ENCODE measurements around the gene CNPY4.
"Not testable (repeated sequence)": the region's sequence is repeated elsewhere in the genome, so short reads cannot be mapped to it uniquely, and the experiment has no call there.

Gene CNPY4

DNA sequence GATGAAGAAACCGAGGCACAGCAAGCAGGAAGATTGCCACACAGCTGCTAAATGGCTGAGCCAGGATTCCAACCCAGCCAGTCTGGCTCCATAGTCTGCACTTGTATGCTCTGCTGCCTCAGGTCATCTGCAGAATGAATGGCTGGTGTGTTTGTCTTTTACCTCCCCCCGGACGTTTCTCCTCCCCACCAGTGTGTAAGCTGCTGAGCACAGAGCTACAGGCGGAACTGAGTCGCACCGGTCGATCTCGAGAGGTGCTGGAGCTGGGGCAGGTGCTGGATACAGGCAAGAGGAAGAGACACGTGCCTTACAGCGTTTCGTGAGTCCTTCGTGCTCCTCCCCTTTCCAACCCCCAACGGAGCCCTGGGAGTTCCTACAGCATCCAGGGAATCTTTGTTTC is 2.6 kb downstream of the CNPY4 start:
- DNase-seq: no peak

DNA sequence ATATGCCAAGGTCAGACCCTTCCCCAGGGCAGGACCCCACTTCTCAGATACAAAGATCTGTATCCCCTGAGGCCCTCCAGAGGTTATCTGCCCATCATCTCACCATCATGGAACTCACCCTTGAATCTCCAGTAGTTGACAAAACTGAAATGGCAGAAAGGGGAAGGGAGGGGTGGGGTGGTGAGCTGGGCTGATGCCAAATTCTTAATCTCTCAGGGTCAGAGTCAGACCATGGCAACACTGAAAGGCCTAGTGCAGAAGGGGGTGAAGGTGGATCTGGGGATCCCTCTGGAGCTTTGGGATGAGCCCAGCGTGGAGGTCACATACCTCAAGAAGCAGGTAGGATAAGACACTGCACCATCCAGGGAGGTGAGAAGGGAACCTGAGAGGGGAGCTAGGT is 3.1 kb downstream of the CNPY4 start:
- peak; percentile 90 for DNase-seq

GRCh38 chr7:100124301-100125230 is 5.1 kb downstream of the CNPY4 start:
- peak; percentile 51 for DNase-seq

GRCh38 chr7:100126239-100126930 is 7.0 kb downstream of the CNPY4 start:
- DNase-seq: no peak

DNA sequence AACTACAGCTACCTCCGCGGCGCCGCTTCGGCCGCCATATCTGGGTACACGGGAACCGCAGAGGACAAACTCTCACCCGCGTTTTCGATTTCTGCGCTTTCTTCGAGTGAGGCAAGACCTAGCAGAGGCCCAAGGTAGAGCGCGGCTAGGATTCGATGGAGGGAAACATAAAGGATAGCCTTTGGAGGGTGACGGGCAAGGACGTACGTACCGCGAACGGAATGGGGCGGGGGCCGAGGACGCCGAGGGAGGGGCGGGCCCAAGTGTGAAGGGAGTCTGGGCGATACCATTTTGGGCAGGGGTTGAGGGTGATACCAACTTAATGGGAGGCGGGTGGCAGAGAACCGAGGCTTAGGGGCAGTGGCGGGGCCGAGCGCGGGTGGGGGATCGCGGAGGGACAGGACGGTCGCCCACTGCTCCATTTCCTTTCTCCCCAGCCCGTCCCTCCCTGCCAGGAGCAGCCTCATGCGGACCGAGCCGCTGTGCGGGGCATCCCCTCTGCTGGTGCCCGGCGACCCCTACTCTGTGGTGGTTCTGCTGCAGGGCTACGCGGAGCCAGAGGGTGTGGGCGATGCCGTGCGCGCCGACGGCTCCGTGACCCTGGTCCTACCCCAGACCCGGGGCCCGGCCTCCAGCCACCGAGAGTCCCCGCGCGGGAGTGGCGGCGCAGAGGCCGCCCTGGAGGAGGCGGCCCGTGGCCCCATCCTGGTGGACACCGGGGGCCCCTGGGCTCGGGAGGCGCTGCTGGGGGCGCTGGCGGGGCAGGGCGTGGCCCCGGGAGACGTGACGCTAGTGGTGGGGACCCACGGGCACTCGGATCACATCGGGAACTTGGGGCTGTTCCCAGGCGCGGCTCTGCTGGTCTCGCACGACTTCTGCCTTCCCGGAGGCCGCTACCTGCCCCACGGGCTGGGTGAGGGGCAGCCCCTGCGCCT is 7.8 kb downstream of the CNPY4 start, which contains the start of gene MBLAC1:
Gene MBLAC1 (plus strand): TSS at position 37 of the 935 bp plus-strand sequence. CDS start 429 bp downstream, at position 466.
- peak; percentile 96 for DNase-seq

GRCh38 chr7:100127866-100128636 is 8.6 kb downstream of the CNPY4 start:
- DNase-seq: peak; percentile 69

DNA sequence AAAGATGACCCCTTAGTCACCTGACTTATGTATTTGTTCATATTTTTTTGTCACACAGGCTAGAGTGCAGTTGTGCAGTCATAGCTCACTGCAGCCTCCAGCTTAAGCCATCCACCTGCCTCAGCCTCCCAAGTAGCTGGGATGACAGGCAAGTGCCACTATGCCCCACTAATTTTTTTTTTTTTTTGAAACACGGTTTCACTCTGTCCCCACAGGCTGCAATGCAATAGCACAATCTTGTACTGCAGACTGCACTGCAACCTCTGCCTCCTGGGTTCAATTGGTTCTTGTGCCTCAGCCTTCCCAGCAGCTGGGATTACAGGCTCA is 9.2 kb downstream of the CNPY4 start:
- DNase-seq: no peak

DNA sequence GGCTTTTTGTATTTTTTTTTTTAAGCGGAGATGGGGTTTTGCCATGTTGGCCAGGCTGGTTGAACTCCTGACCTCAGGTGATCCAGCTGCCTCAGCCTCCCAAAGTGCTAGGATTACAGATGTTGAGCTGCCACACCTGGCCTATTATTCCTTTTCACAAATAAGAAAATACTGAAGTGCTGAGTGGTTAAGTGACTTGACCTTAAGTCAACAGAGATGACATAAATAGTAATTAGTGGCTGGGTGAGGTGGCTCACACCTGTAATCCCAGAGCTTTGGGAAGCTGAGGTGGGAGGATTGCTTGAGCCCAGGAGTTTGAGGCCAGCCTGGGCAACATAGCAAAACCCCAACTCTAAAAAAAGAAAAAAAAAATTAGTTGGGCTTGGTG is 10.8 kb downstream of the CNPY4 start:
- DNase-seq: not testable (repeated sequence)

DNA sequence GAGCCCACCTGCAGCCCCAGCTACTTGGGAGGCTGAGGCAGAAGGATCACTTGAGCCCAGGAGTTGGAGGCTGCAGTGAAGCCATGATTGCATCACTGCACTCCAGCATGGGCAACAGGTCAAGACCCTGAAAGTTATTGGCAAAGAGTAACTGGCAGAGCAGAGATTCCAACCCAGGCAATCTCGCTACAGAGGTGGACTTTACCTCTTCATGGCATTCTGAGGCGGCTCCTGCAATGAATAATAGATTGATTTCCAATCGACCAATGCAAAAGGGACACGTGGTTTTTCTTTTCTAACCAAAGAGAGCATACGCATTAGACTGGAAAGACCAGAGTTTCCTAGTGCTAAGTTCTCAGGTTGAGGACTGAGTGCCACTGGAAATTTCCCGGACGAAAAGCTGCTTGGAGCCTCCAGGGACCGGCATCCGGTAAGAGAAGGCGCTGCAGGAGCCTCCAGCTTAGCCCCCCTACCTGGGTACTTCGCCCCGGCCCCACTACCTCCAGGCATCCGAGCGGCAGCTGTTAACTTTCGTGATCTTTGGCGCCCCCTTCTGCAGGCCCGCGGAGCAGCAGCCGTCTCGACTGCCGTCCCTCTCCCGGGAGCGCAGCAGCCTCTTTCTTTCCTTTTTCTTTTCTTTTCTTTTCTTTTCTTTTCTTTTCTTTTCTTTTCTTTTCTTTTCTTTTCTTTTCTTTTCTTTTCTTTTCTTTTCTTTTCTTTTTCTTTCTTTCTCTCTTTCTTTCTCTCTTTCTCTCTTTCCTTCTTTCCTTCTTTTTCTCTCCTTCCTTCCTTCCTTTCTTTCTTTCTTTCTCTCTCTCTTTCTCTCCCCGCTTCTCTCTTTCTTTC is 11.4 kb downstream of the CNPY4 start:
- peak; percentile 85 for DNase-seq

DNA sequence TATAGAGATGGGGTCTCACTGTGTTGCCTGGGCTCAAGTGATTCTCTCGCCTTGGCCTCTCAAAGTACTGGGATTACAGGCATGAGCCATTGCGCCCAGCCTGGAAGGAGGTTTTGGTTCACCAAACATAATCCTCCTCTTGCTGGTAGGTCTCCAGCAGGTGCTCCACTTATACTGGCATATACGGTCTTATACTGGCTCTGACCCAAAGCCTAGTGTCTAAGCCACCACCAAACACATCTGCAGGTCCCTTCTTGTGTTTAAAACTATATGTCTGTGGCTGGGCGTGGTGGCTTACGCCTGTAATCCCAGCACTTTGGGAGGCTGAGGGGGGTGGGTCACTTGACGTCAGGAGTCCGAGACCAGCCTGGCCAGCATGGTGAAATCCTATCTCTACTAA is 12.7 kb downstream of the CNPY4 start:
- no peak for DNase-seq

GRCh38 chr7:100132697-100133151 is 13.3 kb downstream of the CNPY4 start:
- peak; percentile 84 for DNase-seq

GRCh38 chr7:100137851-100138760 is 18.7 kb downstream of the CNPY4 start:
- DNase-seq: no peak

DNA sequence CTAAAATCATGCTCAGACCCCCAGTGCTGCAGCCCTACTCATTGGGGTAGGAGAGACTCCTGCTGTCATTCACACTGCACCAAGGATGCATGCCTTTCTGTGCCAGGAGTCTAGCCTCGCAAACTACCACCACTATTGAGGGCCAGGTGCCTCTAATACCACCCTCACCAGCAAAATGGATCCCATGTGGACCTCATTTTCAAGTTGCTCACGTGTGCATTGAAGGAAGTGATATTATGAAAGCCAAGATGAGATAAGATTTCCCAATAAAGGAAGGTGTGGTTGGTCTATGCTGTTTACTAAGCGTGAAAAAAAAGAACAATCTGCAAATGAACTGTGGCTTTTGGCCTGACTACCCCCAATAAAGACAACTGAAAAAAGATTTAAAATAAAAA is 22.1 kb downstream of the CNPY4 start:
- DNase-seq: peak; percentile 60

GRCh38 chr7:100142461-100142860 is 23.0 kb downstream of the CNPY4 start:
- DNase-seq: no peak

DNA sequence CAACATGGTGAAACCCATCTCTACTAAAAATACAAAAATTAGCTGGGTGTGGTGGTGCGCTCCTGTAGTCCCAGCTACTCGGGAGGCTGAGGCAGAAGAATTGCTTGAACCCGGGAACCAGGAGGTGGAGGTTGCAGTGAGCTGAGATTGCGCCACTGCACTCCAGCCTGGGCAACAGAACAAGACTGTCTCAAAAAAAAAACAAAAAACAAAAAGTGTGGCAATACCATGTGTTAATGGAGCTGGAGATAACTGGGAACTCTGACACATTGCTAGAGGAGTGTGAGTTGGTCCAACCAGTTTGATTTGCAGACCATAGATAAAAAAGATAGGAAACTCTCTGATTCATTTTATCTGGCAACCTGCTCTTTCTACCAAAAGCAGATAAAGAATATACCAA is 26.9 kb downstream of the CNPY4 start:
- peak; percentile 68 for DNase-seq

GRCh38 chr7:100147278-100147677 is 27.8 kb downstream of the CNPY4 start:
- DNase-seq: no peak

DNA sequence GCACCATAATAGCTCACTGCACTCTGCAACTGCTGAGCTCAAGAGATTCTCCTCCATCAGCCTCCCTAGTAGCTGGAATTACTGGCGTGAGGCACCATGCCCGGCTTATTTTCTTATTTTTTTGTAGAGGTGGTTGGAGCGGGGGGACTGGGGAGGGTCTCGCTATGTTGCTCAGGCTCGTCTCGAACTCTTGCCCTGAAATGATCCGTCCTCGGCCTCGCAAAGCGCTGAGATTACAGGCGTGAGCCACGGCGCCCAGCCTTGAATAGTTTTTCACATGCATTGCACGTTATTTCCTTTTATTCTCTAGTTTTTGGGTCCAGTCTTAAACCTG is 28.8 kb downstream of the CNPY4 start:
- DNase-seq: no peak

- peak; percentile 100 for DNase-seq
These were observed 29.3 kb downstream of the CNPY4 start, which contains the start of gene LAMTOR4 for GRCh38 chr7:100148559-100149328. Gene LAMTOR4, plus strand, starts transcription at chr7:100148918. Its CDS starts 55 bp downstream, at chr7:100148973.

DNA sequence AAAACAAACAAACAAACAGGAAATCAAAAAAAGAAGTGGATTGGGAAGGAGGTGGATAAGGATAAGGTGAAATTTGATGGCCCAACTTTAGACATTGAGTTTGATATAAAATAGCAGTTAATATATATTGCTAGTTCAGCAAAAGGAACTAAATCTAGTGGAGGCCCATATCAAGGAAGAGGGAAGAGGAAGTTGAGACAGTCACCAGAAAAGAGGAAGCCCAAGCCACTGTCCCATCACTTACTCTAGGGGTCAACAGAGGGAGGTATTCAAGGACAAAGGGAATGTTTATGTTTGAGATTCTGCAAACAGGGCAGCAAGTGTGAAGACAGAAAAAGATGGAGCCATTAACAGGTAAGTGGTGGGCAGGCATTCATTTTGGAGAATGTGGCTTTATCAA is 33.0 kb downstream of the CNPY4 start:
- DNase-seq: peak; percentile 77

Data from hematopoietic multipotent progenitor cell treated with erythropoietin and hydrocortisone succinate and interleukin-3 and kit ligand, for 4 days (in vitro differentiated cells).